GM23338 (cell line): Measurements from ENCODE around the gene AZIN2. TPM values are rescaled to one million over a fixed set of nuclear protein-coding genes. Genes with fewer than 3 reads are reported as not detected.

Experiments used
- ATAC-seq: fragments of 200-7000 bp; cut with Tn5 transposase; 3 replicates; pipeline ENCODE4 v1.9.1; 2020
- DNase-seq: peaks from one replicate; pipeline ENCODE4 v3.0.0-alpha.2; 2015; ENCODE audit warnings: low spot score
- H2AFZ ChIP-seq: fragments of 200-600 bp; sonication (generic); 2 replicates; pipeline ENCODE4 v1.8.0; 2016; ENCODE audit warnings: antibody characterized with exemption, mild to moderate bottlenecking, moderate library complexity
- H3F3A ChIP-seq: fragments of 200-600 bp; sonication (generic); replicated peaks from 2 replicates; pipeline ENCODE4 v1.8.0; 2017; ENCODE audit warnings: antibody characterized with exemption, mixed run types, low read depth
- H3K27ac ChIP-seq: fragments of 200-600 bp; sonication (generic); 2 replicates; pipeline ENCODE4 v1.6.1; 2016; ENCODE audit warnings: low read depth
- H3K27me3 ChIP-seq: fragments of 200-600 bp; sonication (generic); 2 replicates; pipeline ENCODE4 v1.8.0; 2016; ENCODE audit warnings: mild to moderate bottlenecking, mixed run types, moderate library complexity; ENCODE audit not compliant: insufficient read depth
- H3K36me3 ChIP-seq: fragments of 200-600 bp; sonication (generic); 2 replicates; pipeline ENCODE4 v1.8.0; 2016; ENCODE audit warnings: mild to moderate bottlenecking; ENCODE audit not compliant: insufficient read depth
- H3K4me1 ChIP-seq: fragments of 200-600 bp; sonication (generic); 2 replicates; pipeline ENCODE4 v1.8.0; 2016; ENCODE audit warnings: mild to moderate bottlenecking, moderate library complexity; ENCODE audit not compliant: insufficient read depth
- H3K4me2 ChIP-seq: fragments of 200-600 bp; sonication (generic); 2 replicates; pipeline ENCODE4 v1.7.1; 2017; ENCODE audit warnings: mixed run types
- H3K4me3 ChIP-seq: fragments of 200-600 bp; sonication (generic); 2 replicates; pipeline ENCODE4 v1.6.1; 2016; ENCODE audit warnings: mixed run types
- H3K79me2 ChIP-seq: fragments of 200-600 bp; sonication (generic); replicated peaks from 2 replicates; pipeline ENCODE4 v1.8.0; 2017; ENCODE audit warnings: mild to moderate bottlenecking; ENCODE audit not compliant: insufficient read depth
- H3K9me2 ChIP-seq: fragments of 200-600 bp; sonication (generic); 2 replicates; pipeline ENCODE4 v1.8.0; 2017; ENCODE audit not compliant: insufficient read depth
- H4K20me1 ChIP-seq: fragments of 200-600 bp; sonication (generic); replicated peaks from 2 replicates; pipeline ENCODE4 v1.8.0; 2017; ENCODE audit warnings: mild to moderate bottlenecking; ENCODE audit not compliant: insufficient read depth
- H3K27ac Mint-ChIP-seq: 2 replicates; pipeline ENCODE4 v1.8.0; 2020; ENCODE audit warnings: inconsistent platforms, mild to moderate bottlenecking, moderate library complexity, mixed read lengths
- H3K27me3 Mint-ChIP-seq: 3 replicates; pipeline ENCODE4 v1.8.0; 2022; ENCODE audit warnings: low read depth, mild to moderate bottlenecking, moderate library complexity, mixed read lengths, inconsistent platforms; ENCODE audit not compliant: insufficient read depth, poor library complexity
- H3K36me3 Mint-ChIP-seq: 3 replicates; pipeline ENCODE4 v1.8.0; 2021; ENCODE audit warnings: low read depth, mild to moderate bottlenecking, inconsistent platforms, moderate library complexity, mixed read lengths
- H3K4me1 Mint-ChIP-seq: 3 replicates; pipeline ENCODE4 v1.8.0; 2020; ENCODE audit warnings: mild to moderate bottlenecking, inconsistent platforms, mixed read lengths
- H3K4me3 Mint-ChIP-seq: 3 replicates; pipeline ENCODE4 v1.8.0; 2021; ENCODE audit warnings: moderate library complexity, mild to moderate bottlenecking, inconsistent platforms, mixed read lengths
- H3K9me3 Mint-ChIP-seq: 3 replicates; pipeline ENCODE4 v1.8.0; 2020; ENCODE audit warnings: moderate library complexity, mild to moderate bottlenecking, inconsistent platforms, mixed read lengths
- CREB1 ChIP-seq: fragments of 250-450 bp; sonication (Bioruptor Pico); IDR thresholded peaks from 2 replicates; pipeline ENCODE4 v1.5.0; 2020; ENCODE audit warnings: low read depth, mild to moderate bottlenecking, moderate library complexity
- EZH2 ChIP-seq: fragments of 200-600 bp; sonication (generic); IDR thresholded peaks from one replicate; pipeline ENCODE4 v1.8.0; 2017; ENCODE audit warnings: antibody characterized with exemption, mild to moderate bottlenecking, low read depth; ENCODE audit not compliant: unreplicated experiment
- NANOG ChIP-seq: IDR thresholded peaks from 2 replicates; pipeline ENCODE4 v1.6.1; 2016; ENCODE audit warnings: antibody characterized with exemption, borderline replicate concordance
- REST ChIP-seq: IDR thresholded peaks from one replicate; pipeline ENCODE4 v1.6.1; 2018; ENCODE audit warnings: antibody characterized with exemption; ENCODE audit not compliant: unreplicated experiment
- STAT1 ChIP-seq: IDR thresholded peaks from one replicate; pipeline ENCODE4 v1.6.1; 2016; ENCODE audit warnings: antibody characterized with exemption; ENCODE audit not compliant: unreplicated experiment
- ZNF114 ChIP-seq: fragments of 250-450 bp; sonication (Bioruptor Pico); IDR thresholded peaks from 2 replicates; pipeline ENCODE4 v1.5.0; 2020; ENCODE audit warnings: mild to moderate bottlenecking, moderate library complexity
- ZNF331 ChIP-seq: fragments of 250-450 bp; sonication (Bioruptor Pico); IDR thresholded peaks from 2 replicates; pipeline ENCODE4 v1.5.0; 2020; ENCODE audit warnings: low read depth, mild to moderate bottlenecking, moderate library complexity
- ZNF462 ChIP-seq: fragments of 250-450 bp; sonication (Bioruptor Pico); IDR thresholded peaks from 2 replicates; pipeline ENCODE4 v1.5.0; 2020; ENCODE audit warnings: mild to moderate bottlenecking, moderate library complexity
- polyA plus RNA-seq: library from polyadenylated mRNA; unstranded; fragments of >200 nt; fragmentation: Nextera tagmentation; extraction: Ambion mirVana; gene quantifications from 2 replicates; pipeline ENCODE4 v1.2.1, GENCODE V29; 2016
- total RNA-seq: library from RNA; depleted of rRNA; stranded (reverse); fragments of >200 nt; shearing (Covaris generic); gene quantifications from 2 replicates; pipeline ENCODE4 v1.2.3, GENCODE V29; 2014

Gene AZIN2
- total and polyA plus RNA-seq, 2 experiments from 2014 or later: 0.37 to 1.2 TPM

DNA sequence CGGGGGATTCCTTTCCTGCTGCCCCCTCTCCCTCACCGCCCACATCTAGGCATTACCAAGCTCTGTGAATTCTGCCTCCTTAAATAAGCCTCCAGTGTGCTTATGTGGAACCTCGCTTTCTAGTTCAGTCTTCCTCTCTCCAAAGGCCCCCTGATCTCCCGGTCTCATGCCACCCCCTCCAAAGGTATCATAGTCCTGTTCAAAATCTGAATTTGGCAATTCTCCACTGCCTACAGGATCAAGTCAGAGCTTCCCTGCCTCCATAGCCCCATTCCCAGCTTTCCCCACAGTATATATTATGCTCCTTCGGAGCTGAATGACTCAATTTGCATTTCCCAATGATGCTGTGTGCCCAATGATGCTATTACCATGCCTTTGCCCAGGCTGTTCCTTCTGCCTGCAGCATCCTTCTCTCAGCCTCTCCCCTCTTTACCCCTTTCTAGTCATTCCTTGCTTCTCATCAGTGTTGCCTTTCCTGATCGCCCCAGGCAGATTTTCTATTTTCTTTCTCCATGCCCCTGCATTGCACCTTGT lies 1.7 kb downstream of the AZIN2 start:
- H3K4me2 ChIP-seq: peak overlapping the region; percentile 96; the same call in 1 of the 2 replicates
- peaks cover 11% of the 10 kb centered on the region; the same call in 1 of the 2 replicates for H3K4me1 ChIP-seq
- Mint-ChIP-seq H3K36me3 (no peaks in the 10 kb centered on the region; the same call in 2 of the 3 replicates), H3K9me3 (no peaks in the 10 kb centered on the region), H3K27ac (no peak overlapping the region), H3K27me3 (peaks cover 27% of the 10 kb centered on the region), H3K4me3 (peak overlapping the region; percentile 66; the same call in 2 of the 3 replicates), H3K4me1 (peaks cover 10% of the 10 kb centered on the region)
- H3F3A ChIP-seq: no peaks in the 10 kb centered on the region
- no peak for DNase-seq
- no peak for ATAC-seq
- no peak overlapping the region for H3K4me3 ChIP-seq
- no peak overlapping the region for H3K27ac ChIP-seq
- peaks cover 64% of the 10 kb centered on the region for H3K27me3 ChIP-seq
- H2AFZ ChIP-seq: no peak overlapping the region
- H3K9me2 ChIP-seq: no peaks in the 10 kb centered on the region
- no peaks in the 10 kb centered on the region for H4K20me1 ChIP-seq
- no peak for TF ChIP-seq STAT1
- TF ChIP-seq EZH2: no peak
- no peak for TF ChIP-seq CREB1
- TF ChIP-seq REST: no peak
- no peaks in the 10 kb centered on the region for H3K36me3 ChIP-seq
- no peaks in the 10 kb centered on the region for H3K79me2 ChIP-seq

DNA sequence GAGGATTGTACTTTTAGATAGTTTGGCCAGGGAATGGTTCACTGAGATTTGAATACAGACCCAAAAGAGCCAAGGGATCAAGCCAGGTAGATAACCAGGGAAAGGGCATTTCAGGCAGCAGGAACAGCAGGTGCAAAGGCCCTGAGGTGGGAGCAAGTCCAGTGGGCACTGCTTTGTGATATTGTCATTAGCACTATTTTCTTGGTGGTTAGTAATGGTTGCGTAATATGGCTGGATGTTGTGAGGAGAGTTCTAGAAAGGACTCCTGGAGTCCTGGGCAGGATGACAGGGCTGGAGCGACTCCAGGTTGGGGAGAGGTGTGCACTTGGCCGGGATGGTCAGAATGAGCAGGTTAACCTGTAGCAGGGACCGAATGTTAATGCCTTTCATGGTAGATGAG lies 4.4 kb downstream of the AZIN2 start:
- no peaks in the 10 kb centered on the region for H3K9me2 ChIP-seq
- Mint-ChIP-seq H3K27ac (no peak overlapping the region), H3K4me1 (peaks cover 15% of the 10 kb centered on the region), H3K4me3 (no peak overlapping the region), H3K9me3 (no peaks in the 10 kb centered on the region), H3K27me3 (peaks cover 27% of the 10 kb centered on the region), H3K36me3 (no peaks in the 10 kb centered on the region; the same call in 2 of the 3 replicates)
- no peaks in the 10 kb centered on the region for H3K36me3 ChIP-seq
- H3K79me2 ChIP-seq: no peaks in the 10 kb centered on the region
- H3K4me3 ChIP-seq: no peak overlapping the region
- no peak overlapping the region for H2AFZ ChIP-seq
- ATAC-seq (no peak), DNase-seq (no peak)
- peaks cover 8% of the 10 kb centered on the region; the same call in 1 of the 2 replicates for H3K4me1 ChIP-seq
- H3K27ac ChIP-seq: no peak overlapping the region
- no peaks in the 10 kb centered on the region for H4K20me1 ChIP-seq
- no peaks in the 10 kb centered on the region for H3F3A ChIP-seq
- H3K27me3 ChIP-seq: peaks cover 56% of the 10 kb centered on the region
- H3K4me2 ChIP-seq: no peak overlapping the region
- TF ChIP-seq REST: no peak
- TF ChIP-seq ZNF331 (CRISPR knock-in tag): no peak
- no peak for TF ChIP-seq ZNF114 (CRISPR knock-in tag)
- no peak for TF ChIP-seq ZNF462
- TF ChIP-seq NANOG: no peak
- TF ChIP-seq STAT1: no peak
